Neural cell (in vitro differentiated cells): Measurements from ENCODE around the gene PHACTR1. TPM values are rescaled to one million over a fixed set of nuclear protein-coding genes. Genes with fewer than 3 reads are reported as not detected.
"Not testable (repeated sequence)": the region's sequence is repeated elsewhere in the genome, so short reads cannot be mapped to it uniquely, and the experiment has no call there.

Experiments used
- H2AFZ ChIP-seq: fragments of 200-600, 300-800 bp; sonication (generic), shearing (Covaris generic); 2 replicates; pipeline ENCODE4 v1.6.0; 2014; ENCODE audit warnings: low read depth, mild to moderate bottlenecking, antibody characterized with exemption, low read length, moderate library complexity
- H3F3A ChIP-seq: fragments of 200-600 bp; shearing (Covaris generic); 2 replicates; pipeline ENCODE4 v1.6.1; 2016; ENCODE audit warnings: mild to moderate bottlenecking, moderate library complexity, mixed read lengths, antibody characterized with exemption, low read length; ENCODE audit not compliant: insufficient read depth, poor library complexity, severe bottlenecking
- H3K27ac ChIP-seq: fragments of 200-600, 300-800 bp; sonication (generic), shearing (Covaris generic); 2 replicates; pipeline ENCODE4 v1.5.1; 2014; ENCODE audit warnings: mild to moderate bottlenecking, low read length, moderate library complexity
- H3K27me3 ChIP-seq: fragments of 300-800, 200-600 bp; sonication (generic), shearing (Covaris generic); 2 replicates; pipeline ENCODE4 v1.6.0; 2014; ENCODE audit warnings: mild to moderate bottlenecking, low read depth, low read length, moderate library complexity; ENCODE audit not compliant: insufficient read depth
- H3K36me3 ChIP-seq: fragments of 300-800, 200-600 bp; sonication (generic), shearing (Covaris generic); 2 replicates; pipeline ENCODE4 v1.5.1; 2014; ENCODE audit warnings: mild to moderate bottlenecking, antibody characterized with exemption, low read length, moderate library complexity; ENCODE audit not compliant: insufficient read depth
- H3K4me2 ChIP-seq: fragments of 300-800, 200-600 bp; sonication (generic), shearing (Covaris generic); 2 replicates; pipeline ENCODE4 v1.6.0; 2014; ENCODE audit warnings: mild to moderate bottlenecking, low read length
- H3K4me3 ChIP-seq: fragments of 300-800, 200-600 bp; sonication (generic), shearing (Covaris generic); 2 replicates; pipeline ENCODE4 v1.5.1; 2014; ENCODE audit warnings: mild to moderate bottlenecking, low read length, moderate library complexity
- H3K79me2 ChIP-seq: fragments of 200-600 bp; shearing (Covaris generic); replicated peaks from 2 replicates; pipeline ENCODE4 v1.6.0; 2014; ENCODE audit warnings: mild to moderate bottlenecking, low read length, moderate library complexity; ENCODE audit not compliant: insufficient read depth
- H3K9ac ChIP-seq: fragments of 300-800, 200-600 bp; sonication (generic), shearing (Covaris generic); 2 replicates; pipeline ENCODE4 v1.6.1; 2016; ENCODE audit warnings: mild to moderate bottlenecking, low read length, mixed read lengths
- H3K9me2 ChIP-seq: fragments of 200-600 bp; shearing (Covaris generic); 2 replicates; pipeline ENCODE4 v1.6.1; 2016; ENCODE audit warnings: mild to moderate bottlenecking, low read length, mixed read lengths; ENCODE audit not compliant: insufficient read depth
- H3K9me3 ChIP-seq: fragments of 200-600, 300-800 bp; sonication (generic), shearing (Covaris generic); 2 replicates; pipeline ENCODE4 v1.6.1; 2016; ENCODE audit warnings: mild to moderate bottlenecking, mixed run types, low read length, moderate library complexity, mixed read lengths
- H4K20me1 ChIP-seq: fragments of 200-600 bp; shearing (Covaris generic); 2 replicates; pipeline ENCODE4 v1.6.1; 2016; ENCODE audit warnings: mild to moderate bottlenecking, mixed run types; ENCODE audit not compliant: insufficient read depth
- EP300 ChIP-seq: fragments of 450-650 bp; conservative IDR thresholded peaks from 2 replicates; pipeline ENCODE4 v1.6.1; 2014; ENCODE audit warnings: antibody characterized with exemption, mild to moderate bottlenecking, moderate library complexity; ENCODE audit not compliant: poor library complexity, severe bottlenecking
- EZH2 ChIP-seq: fragments of 200-600, 300-800 bp; shearing (Covaris generic), sonication (generic); IDR thresholded peaks from 2 replicates; pipeline ENCODE4 v1.6.1; 2014; ENCODE audit warnings: antibody characterized with exemption, low read length, borderline replicate concordance, mild to moderate bottlenecking; ENCODE audit not compliant: insufficient read depth, poor library complexity, severe bottlenecking
- MXI1 ChIP-seq: fragments of 450-650 bp; conservative IDR thresholded peaks from 2 replicates; pipeline ENCODE4 v1.6.1; 2014; ENCODE audit warnings: antibody characterized with exemption, mild to moderate bottlenecking; ENCODE audit not compliant: poor library complexity, severe bottlenecking
- POLR2AphosphoS5 ChIP-seq: IDR thresholded peaks from 2 replicates; pipeline ENCODE4 v1.6.1; 2012
- RAD21 ChIP-seq: fragments of 450-650 bp; conservative IDR thresholded peaks from 2 replicates; pipeline ENCODE4 v1.6.1; 2014; ENCODE audit warnings: antibody characterized with exemption, mild to moderate bottlenecking, moderate library complexity
- SMC3 ChIP-seq: fragments of 450-650 bp; conservative IDR thresholded peaks from 2 replicates; pipeline ENCODE4 v1.6.1; 2014; ENCODE audit warnings: antibody characterized with exemption, mild to moderate bottlenecking, moderate library complexity; ENCODE audit not compliant: poor library complexity
- TAF1 ChIP-seq: IDR thresholded peaks from 2 replicates; pipeline ENCODE4 v1.6.1; 2012; ENCODE audit warnings: low read depth
- polyA plus RNA-seq: library from polyadenylated mRNA; depleted of rRNA; stranded (reverse); fragments of >200 nt; gene quantifications from 2 replicates; pipeline ENCODE4 v1.2.3, GENCODE V29; 2014
- TF ChIP-seq, protein P1 (sequence below): IDR thresholded peaks from 2 replicates; pipeline ENCODE4 v1.6.1; 2012; ENCODE audit warnings: borderline replicate concordance
- TF ChIP-seq, protein P2 (sequence below): fragments of 450-650 bp; IDR thresholded peaks from 2 replicates; pipeline ENCODE4 v1.5.1; 2014; ENCODE audit warnings: antibody characterized with exemption, mild to moderate bottlenecking, moderate library complexity; ENCODE audit not compliant: poor library complexity, severe bottlenecking

PHACTR1 gene
- polyA plus RNA-seq, 1 donor from 2014 or later = 7.8 TPM

DNA sequence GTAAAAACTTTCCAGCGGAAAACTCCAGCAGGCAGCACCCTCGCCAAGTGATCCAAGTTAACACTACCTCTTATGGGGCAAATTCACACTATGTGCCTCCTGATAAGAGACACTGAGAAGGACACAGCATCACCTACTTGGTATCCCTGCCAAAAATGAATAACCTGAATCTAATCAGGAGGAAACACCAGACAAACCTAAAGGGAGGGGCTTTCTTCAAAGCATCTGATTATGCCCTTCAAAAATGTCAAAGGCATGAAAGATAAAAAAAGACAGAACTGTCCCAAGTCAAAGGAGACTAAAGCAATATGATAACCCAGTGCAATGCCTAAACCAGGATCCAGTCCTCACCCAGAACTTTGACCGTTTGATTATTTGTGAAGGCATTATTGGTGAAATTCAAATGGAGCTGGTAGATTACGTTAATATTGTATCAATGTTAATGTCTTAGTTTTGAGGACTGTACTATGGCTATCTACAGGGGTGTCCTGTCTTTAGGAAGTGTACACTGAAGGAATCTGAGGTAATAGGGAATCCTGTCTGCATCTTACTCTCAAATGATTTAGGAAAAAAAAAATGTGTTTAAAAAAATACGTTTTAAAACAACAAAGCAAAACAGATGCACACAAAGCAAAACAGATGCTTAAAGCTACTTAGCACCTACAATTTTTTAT, 603.5 kb downstream of the PHACTR1 start:
- Histone ChIP-seq H3K27me3 (no peaks in the 10 kb centered on the region), H3K4me3 (no peak overlapping the region), H3K9me2 (no peaks in the 10 kb centered on the region), H3K36me3 (peaks cover 20% of the 10 kb centered on the region), H3K9ac (no peak overlapping the region), H3K4me2 (no peak overlapping the region), H3K27ac (no peak overlapping the region), H3K79me2 (no peaks in the 10 kb centered on the region), H2AFZ (no peak overlapping the region), H3F3A (no peaks in the 10 kb centered on the region), H3K9me3 (no peaks in the 10 kb centered on the region), H4K20me1 (no peaks in the 10 kb centered on the region)
- TF ChIP-seq EP300 (no peak), EZH2 (no peak), RAD21 (no peak), SMC3 (no peak), MXI1 (no peak), TAF1 (no peak)
- TF ChIP-seq, protein P1, sequence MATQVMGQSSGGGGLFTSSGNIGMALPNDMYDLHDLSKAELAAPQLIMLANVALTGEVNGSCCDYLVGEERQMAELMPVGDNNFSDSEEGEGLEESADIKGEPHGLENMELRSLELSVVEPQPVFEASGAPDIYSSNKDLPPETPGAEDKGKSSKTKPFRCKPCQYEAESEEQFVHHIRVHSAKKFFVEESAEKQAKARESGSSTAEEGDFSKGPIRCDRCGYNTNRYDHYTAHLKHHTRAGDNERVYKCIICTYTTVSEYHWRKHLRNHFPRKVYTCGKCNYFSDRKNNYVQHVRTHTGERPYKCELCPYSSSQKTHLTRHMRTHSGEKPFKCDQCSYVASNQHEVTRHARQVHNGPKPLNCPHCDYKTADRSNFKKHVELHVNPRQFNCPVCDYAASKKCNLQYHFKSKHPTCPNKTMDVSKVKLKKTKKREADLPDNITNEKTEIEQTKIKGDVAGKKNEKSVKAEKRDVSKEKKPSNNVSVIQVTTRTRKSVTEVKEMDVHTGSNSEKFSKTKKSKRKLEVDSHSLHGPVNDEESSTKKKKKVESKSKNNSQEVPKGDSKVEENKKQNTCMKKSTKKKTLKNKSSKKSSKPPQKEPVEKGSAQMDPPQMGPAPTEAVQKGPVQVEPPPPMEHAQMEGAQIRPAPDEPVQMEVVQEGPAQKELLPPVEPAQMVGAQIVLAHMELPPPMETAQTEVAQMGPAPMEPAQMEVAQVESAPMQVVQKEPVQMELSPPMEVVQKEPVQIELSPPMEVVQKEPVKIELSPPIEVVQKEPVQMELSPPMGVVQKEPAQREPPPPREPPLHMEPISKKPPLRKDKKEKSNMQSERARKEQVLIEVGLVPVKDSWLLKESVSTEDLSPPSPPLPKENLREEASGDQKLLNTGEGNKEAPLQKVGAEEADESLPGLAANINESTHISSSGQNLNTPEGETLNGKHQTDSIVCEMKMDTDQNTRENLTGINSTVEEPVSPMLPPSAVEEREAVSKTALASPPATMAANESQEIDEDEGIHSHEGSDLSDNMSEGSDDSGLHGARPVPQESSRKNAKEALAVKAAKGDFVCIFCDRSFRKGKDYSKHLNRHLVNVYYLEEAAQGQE = no peak
- TF ChIP-seq, protein P2, sequence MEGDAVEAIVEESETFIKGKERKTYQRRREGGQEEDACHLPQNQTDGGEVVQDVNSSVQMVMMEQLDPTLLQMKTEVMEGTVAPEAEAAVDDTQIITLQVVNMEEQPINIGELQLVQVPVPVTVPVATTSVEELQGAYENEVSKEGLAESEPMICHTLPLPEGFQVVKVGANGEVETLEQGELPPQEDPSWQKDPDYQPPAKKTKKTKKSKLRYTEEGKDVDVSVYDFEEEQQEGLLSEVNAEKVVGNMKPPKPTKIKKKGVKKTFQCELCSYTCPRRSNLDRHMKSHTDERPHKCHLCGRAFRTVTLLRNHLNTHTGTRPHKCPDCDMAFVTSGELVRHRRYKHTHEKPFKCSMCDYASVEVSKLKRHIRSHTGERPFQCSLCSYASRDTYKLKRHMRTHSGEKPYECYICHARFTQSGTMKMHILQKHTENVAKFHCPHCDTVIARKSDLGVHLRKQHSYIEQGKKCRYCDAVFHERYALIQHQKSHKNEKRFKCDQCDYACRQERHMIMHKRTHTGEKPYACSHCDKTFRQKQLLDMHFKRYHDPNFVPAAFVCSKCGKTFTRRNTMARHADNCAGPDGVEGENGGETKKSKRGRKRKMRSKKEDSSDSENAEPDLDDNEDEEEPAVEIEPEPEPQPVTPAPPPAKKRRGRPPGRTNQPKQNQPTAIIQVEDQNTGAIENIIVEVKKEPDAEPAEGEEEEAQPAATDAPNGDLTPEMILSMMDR = no peak

DNA sequence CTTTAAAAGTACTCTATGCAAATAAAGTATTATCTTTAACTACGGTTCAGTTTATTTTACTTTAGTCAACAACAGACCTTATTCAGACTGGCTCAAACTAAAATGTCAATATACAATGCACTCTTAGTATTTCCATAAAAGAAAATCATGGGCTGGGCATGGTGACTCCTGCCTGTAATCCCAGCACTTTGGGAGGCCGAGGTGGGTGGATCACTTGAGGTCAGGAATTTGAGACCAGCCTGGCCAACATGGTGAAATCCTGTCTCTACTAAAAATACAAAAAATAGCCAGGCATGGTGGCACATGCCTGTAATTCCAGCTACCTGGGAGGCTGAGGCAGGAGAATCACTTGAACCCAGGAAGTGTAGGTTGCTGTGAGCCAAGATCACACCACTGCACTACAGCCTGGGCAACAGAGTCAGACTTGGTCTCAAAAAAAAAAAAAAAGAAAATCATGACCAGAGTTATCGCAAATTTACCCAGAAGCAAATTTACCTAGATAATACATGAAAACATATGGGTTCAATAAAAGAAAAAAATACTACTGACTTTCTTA, 609.5 kb downstream of the PHACTR1 start:
- not testable (repeated sequence) for H3K4me2 ChIP-seq

DNA sequence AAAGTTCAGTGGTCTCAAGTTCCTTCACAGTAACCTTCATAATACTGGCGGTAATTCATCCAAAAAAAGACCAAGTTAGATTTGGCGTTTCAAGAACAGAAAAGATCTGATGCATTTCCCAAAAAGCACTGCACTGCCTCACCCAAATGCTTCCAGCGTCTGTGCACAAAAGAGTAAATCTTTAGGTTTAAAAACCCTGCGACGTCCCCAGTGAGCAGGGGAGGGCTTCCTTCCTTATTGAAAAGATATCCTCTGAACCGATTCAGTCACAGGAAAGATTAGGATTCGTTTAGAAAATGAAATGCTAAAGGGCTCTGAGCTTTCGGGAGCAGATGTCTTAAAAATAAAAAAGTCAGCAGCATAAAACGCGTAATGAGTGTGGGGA, 611.1 kb downstream of the PHACTR1 start:
- H2AFZ ChIP-seq = peak overlapping the region; percentile 48
- peaks cover 14% of the 10 kb centered on the region for H3K79me2 ChIP-seq
- H3K9me3 ChIP-seq = no peaks in the 10 kb centered on the region
- TF ChIP-seq POLR2AphosphoS5 (no peak), EZH2 (no peak), MXI1 (no peak), SMC3 (no peak), RAD21 (no peak), TAF1 (no peak), EP300 (no peak)
- TF ChIP-seq, protein P1 = no peak
- TF ChIP-seq, protein P2 = no peak
- no peaks in the 10 kb centered on the region for H3K36me3 ChIP-seq
- peak overlapping the region; percentile 74 for H3K4me3 ChIP-seq
- no peaks in the 10 kb centered on the region for H3F3A ChIP-seq
- H3K27me3 ChIP-seq = no peaks in the 10 kb centered on the region
- H3K4me2 ChIP-seq = peak overlapping the region; percentile 69
- no peaks in the 10 kb centered on the region for H3K9me2 ChIP-seq
- H4K20me1 ChIP-seq = no peaks in the 10 kb centered on the region
- H3K9ac ChIP-seq = peak overlapping the region; percentile 90
- H3K27ac ChIP-seq = peak overlapping the region; percentile 91

More for the DNA sequence above, 609.5 kb downstream of the PHACTR1 start:
- not testable (repeated sequence) for H4K20me1 ChIP-seq, H3K27me3 ChIP-seq, H3K27ac ChIP-seq, H3K36me3 ChIP-seq, H3K9ac ChIP-seq, H3K9me3 ChIP-seq, H3F3A ChIP-seq, H3K9me2 ChIP-seq, H2AFZ ChIP-seq
- H3K4me3 ChIP-seq = peak overlapping the region; percentile 74
- peaks cover 14% of the 10 kb centered on the region for H3K79me2 ChIP-seq
